NCI-H748 treated with DMSO at 0.1 percent for 48 hours (cell line): ENCODE results near the gene YIF1A.
"Not testable (repeated sequence)": the region's sequence is repeated elsewhere in the genome, so short reads cannot be mapped to it uniquely, and the experiment has no call there.

Source experiments
- DNase-seq: peaks from one replicate; lab custom pipeline; 2025; lab: John Stamatoyannopoulos, UW

YIF1A gene

DNA sequence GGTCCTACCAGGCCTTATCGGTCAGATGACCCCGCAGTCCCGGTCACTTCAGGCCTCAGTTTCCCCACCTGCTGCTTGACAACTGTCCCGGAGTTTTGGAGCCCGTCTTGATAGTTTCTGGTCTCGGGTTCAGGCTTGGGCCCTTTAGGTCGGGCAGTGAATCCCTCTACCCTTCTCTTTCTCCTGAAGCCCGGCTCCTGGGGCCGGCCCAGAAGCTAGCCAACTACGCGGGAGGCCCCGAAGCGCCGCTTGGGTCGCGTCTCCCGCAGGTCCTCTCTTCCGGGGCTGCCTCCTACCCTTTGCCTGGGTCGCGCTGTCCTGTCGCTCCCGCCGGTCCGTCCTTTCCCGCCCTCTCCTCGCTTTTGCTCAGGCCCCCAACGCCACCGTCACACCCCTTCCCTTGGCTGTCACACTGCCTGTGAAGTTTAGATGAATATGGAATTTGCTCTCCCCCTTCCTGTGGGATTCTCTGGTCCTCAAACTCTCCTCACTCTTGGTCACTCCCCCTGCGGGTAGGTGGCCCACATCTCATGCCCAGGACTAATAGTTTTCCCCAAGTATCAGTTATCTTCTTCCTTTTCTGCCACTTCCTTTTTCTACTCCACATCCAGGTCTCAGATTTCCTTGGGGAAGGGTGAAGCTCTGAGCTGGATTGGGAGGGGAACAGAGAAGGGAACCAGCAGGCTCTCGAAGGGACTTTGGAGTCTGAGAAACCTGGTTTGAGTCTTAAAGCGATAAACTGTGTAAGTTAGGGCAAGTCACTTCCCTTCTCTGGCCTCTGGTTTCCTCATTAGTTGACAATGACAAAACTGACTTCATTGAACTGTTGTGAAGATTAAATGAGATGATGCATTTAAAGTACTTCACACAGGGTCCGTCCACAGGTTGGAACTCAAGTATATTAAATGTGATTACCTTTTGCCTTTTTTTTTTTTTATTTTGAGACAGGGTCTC is 19.7 kb downstream of the YIF1A start:
- DNase-seq = no peak

DNA sequence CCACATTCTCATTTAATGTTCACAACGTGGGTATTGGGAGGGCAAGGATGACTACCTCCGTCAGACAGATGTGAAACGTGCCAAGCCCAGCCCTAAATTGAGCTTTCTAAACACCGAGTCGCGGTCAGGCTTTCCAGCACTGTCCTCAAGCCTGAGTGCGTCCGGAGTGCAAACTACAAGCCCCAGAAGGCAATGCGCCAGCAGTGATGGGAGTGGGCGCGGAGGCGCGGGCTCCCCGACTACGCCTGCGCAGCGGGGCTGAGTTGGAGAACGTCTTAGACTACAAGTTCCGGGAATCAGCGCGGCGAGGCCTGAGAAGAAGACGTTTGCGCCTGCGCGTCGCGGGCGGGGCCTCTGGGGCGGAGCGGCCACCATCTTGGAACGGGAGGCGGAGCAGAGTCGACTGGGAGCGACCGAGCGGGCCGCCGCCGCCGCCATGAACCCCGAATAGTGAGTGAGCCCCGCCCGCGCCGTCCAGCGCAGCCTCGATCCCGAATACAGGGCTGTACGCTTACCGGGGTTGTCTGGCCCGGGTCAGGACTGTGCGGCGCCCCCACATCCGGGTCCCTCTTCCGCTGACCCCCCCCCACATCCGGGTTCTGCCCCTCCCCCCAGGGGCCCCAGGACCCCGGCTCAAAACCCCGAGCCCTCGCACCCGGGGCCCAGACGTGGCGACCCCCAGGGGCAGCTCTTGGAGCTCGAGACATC is 20.5 kb downstream of the YIF1A start, which contains the start of gene RAB1B:
Gene RAB1B (plus strand): TSS at position 396 of the 708 bp plus-strand sequence. CDS start 41 bp downstream, at position 437.
- peak; percentile 97 for DNase-seq

DNA sequence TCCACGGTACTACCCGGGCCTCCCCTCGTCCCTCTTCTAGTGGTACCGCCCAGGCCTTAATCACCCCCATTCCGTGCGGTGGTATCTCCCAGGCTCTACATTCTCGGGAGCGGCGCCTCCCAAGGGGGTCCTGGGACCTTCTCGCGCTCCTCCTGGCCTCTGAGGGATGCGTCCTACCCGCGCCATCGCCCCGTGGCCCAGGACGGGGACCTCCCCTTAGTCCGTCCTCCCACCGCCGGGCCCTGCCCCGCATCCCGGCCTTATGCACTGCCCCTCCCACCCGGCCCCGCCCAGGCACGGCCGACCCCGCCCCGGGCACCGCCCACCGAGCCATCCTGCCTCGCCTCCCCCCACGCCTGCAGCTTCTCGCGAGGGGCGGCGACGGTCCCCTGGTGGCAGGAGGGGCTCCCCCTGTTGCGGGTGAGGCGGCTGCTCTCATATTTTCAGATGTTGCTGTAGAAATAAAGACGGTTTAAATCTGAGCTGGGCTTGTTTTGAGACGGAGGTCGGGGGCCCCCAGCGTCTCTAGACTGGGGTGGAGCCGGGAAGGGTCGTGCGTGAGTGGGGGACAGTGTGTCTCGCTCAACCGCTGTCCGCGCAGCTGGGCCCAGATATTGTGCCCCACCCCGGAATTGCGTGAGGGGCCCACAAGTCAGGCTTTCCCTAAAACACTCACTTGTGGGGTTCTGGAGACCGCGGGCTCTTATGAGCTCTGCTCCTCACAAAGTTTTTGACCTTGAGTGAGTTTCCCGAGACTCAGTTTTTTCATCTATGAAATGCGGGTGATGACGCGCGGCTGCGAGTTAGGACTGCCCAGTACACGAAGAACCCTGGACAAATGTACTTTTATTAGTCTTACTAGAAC is 21.3 kb downstream of the YIF1A start:
- DNase-seq = peak; percentile 65

DNA sequence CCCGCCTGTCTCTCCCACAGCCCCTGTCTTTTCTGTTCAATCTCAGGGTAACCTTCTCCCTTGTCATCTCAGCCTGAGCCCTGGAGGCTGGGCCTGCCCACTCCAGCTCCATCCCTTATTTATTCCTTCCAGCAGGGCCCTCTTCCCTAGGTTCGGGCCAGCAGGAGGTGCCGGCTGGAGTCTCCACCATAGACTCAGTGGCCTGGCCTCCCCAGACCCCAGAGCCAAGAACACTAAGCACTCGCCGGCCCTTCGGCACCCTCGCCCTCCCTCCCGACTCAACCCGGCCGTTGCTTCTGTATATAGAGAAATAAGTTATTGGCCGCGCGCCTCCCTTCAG is 21.9 kb downstream of the YIF1A start:
- DNase-seq = no peak

DNA sequence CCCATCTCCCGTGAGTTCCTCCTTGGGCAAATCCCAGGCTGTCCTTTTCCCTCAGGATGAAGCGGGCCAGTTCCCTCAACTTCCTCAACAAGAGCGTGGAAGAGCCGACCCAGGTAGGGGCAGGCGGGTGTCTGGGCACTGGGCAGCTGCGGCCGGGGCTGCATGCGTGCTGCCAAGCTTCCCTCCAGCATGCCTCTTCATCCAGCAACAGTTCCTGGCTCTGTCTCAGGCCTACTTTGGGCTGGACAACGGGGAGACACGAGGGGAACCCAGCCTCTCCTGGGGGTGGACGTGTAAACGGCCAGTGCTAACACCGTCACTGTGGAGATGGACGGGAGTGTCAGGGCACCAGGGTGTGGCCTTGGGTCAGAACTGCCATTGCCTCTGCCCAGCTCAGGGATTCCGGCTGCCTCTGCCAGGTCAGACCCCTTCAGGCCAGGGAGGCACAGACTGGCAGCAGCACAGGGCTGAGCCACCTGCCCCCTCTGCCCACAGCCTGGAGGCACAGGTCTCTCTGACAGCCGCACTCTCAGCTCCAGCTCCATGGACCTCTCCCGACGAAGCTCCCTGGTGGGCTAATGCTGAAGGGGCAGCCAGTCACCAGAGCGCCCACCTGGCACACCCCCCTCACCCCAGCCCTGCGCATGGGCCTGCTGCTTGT is 22.4 kb downstream of the YIF1A start:
- DNase-seq = no peak

DNA sequence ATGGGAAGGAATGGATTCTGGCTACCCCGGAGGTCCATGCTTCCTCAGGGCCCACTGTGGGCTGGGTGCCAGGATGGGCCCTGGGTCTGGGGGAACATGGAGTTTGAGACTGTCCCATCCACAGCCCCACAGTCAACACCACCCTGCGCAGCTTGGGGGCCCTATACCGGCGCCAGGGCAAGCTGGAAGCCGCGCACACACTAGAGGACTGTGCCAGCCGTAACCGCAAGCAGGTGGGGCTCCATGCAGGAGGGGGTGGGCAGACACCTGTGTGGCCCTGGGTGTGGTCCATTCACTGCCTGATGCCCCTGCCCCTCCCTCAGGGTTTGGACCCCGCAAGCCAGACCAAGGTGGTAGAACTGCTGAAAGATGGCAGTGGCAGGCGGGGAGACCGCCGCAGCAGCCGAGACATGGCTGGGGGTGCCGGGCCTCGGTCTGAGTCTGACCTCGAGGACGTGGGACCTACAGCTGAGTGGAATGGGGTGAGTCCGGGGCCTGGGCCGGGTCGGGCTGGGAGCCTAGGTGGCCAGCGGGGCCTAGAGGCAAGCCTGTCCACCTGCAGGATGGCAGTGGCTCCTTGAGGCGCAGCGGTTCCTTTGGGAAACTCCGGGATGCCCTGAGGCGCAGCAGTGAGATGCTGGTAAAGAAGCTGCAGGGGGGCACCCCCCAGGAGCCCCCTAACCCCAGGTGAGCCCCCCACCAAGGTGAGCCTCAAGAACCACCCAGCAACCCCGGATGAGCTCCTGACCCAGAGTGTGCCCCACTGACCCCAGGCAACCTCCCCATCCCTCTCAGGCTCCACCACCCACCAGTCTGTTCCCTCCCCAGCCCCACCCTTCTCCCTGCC is 23.2 kb downstream of the YIF1A start:
- no peak for DNase-seq

DNA sequence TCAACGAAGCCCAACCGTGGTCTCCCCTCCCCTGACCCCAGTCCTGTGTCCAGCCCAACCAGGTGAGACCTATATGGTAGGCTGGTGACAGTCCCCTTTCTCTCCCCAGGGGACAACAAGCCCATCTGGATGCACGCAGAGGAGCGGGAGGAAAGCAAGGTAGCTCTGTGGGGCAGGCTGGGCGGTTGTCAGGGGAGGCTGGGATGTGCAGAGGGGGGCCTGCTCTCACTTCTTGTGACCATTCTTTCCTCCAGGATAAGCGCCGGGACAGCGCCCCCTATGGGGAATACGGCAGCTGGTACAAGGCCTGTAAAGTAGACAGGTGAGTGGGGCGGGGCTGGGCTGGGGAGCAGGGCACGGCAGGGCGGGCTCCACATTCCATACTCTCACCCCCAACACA is 24.0 kb downstream of the YIF1A start:
- no peak for DNase-seq

DNA sequence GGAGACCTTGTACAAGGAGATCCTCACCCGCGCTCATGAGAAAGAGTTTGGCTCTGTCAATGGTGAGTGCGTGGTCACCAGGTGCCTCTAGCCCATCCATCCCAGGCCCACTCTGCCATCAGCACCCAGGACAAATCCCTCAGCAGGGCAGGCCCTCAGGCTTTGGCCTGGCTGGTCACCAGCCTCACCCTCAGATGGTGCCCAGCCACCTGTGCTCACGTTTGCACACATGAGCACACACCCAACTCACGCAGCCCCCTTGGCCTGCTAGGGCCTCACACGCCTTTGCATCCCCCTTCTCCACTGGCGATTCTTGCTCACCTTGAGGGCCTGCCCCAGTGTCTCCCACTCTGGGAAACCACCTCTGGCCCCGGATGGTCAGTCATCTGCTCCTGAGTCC is 24.6 kb downstream of the YIF1A start:
- DNase-seq = no peak

DNA sequence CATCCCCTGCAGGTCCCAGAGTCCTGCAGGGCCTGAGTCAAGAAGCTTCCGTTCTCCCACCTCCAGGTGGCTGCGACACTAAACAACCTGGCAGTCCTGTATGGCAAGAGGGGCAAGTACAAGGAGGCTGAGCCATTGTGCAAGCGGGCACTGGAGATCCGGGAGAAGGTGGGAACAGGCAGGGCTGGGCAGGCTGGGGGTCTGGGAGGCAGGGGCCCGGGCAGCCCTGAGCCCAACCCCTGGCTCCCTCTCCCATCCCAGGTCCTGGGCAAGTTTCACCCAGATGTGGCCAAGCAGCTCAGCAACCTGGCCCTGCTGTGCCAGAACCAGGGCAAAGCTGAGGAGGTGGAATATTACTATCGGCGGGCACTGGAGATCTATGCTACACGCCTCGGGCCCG is 25.2 kb downstream of the YIF1A start:
- DNase-seq = no peak

DNA sequence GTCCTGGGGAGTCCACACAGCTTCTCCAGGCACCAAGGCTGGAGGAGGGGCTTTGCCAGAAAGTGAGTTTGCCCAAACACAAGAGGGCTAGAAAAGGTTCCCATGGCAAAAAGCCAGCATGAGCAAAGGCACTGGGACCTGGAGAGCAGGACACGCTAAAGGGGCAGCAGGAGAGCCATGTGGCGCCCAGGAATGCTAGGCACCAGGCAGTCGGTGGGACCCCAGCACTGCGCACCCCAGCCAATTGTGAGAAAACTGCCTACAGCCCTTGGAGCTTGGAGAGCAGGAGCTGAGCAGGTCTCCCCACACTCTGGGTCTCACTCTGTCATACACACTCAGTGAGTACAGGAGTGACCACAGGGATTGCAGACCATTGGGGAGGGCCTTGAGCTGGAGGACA is 25.7 kb downstream of the YIF1A start:
- no peak for DNase-seq

DNA sequence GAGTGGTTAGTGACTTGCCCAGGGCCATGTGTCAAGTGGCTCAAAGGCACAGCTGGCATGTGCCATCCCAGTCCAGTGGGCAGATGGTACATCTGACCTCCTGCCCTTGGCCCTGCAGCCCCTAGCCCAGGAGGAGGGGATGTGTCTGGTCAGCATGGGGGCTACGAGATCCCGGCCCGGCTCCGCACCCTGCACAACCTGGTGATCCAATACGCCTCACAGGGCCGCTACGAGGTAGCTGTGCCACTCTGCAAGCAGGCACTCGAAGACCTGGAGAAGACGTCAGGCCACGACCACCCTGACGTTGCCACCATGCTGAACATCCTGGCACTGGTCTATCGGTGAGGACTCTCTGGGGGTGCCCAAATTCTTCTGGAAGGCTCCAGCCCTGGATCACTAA is 26.2 kb downstream of the YIF1A start:
- DNase-seq = no peak

DNA sequence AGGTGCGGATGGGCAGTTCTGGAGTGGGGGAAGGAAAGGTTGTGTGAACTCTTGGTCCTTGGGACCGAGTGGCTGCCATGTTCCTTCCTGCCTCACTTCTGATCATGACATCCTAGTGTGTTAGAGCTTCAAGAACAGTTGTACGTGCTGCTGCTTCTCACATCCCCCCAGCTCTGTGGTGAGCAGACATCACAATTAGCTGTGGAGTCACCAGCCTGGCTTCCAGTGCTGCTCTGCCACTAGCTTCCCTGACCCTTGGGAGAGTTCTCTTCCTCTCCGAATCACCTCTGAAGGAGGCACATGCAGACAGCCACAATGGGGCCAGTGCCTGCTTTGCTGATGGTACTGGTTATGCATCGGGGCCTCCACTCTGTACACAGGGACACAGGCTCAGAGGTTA is 26.8 kb downstream of the YIF1A start:
- DNase-seq = no peak

DNA sequence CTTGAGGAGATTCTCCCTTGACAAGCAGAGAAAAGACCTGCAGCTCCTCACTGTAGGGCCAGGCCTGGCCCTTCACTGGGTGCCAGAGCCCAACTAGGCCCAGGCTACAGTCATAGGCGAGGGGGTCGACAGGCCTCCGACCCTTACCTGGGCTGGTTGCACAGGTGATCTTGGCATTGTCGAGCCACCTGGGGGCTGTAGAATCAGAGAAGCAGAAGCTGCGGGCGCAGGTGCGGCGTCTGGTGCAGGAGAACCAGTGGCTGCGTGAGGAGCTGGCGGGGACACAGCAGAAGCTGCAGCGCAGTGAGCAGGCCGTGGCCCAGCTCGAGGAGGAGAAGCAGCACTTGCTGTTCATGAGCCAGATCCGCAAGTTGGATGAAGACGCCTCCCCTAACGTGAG is 27.4 kb downstream of the YIF1A start:
- DNase-seq = no peak

DNA sequence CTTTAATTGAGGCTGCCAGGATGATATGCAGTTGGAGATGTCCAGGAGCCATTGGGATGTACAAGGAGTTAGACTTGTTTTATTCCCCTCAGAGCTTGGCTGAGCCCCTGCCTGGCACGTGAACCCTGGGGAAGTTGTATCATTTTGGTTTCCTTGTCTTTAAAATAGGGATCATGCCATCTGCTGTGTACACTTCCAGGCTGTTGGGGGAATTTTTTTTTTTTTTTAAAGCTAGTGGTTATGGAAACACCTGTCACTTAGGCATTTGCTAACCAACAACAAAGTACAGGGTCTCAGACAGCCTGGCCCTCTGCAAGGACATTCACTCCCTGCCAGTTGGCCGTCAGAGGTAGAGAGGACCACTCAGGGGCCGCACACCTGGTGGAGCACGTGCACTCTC is 29.0 kb downstream of the YIF1A start:
- DNase-seq = no peak

DNA sequence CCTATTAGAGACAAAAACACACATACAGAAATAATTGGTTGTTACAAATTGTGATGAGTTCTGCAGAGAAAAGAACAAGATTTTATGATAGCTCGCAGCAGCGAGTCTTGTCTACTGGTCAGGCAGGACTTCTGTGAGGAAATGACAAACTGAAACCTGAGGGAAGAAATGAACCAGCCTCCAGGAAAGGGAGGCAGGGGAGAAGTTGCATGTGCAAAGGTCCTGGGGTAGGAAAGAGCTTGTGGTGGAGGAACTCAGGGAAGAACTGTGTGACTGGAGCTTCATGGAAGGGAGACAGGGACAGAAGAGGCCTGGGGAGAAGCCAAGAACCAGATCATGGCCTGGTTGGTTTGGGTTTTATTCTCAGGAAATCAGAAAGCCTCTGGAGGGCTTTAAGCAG is 29.7 kb downstream of the YIF1A start:
- no peak for DNase-seq

DNA sequence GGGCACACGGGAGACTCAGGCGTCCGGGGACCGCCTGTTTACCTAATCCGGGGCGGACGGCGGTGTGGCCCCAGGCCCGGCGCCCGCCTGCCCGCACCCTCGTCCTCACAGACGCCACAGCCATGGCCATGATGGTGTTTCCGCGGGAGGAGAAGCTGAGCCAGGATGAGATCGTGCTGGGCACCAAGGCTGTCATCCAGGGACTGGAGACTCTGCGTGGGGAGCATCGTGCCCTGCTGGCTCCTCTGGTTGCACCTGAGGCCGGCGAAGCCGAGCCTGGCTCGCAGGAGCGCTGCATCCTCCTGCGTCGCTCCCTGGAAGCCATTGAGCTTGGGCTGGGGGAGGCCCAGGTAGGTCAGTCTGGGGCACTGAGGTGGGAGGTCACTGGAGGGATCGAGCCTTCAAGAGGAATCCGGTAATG is 30.5 kb downstream of the YIF1A start:
- DNase-seq = no peak

DNA sequence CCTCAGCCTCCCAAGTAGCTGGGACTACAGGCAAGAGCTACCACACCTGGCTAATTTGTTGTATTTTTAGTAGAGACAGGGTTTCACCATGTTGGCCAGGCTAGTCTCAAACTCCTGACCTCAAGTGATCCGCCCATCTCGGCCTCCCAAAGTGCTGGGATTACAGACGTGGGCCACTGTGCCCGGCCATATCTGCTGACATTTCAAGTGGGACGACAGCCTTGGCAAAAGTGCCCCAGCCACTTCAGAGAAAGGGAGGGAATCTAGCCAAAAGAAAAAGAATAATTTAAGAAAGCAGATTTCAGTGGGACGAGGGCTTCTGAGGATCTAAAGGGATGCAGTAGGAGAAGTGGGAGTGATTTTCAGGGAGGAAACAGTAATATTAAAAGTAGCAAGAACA is 35.9 kb downstream of the YIF1A start:
- DNase-seq = not testable (repeated sequence)

DNA sequence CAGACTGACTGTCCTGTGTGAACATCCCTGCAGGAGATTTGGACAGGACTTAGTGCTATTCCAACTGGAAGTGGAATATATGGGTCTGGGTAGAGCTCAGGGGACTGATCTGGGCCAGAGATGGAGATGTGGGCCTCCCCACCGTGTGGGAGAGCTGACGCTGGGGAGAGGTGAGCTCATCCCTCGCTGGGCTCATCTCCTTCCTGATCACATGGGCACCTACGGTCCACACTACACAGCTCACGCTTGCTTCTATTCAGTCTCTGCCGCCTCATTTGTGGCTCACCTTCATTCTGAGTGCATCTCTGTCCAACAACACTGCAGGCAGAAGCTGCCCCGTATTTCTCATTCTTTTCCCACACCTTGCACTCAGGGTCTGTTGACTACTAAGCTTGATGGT is 37.1 kb downstream of the YIF1A start:
- no peak for DNase-seq

DNA sequence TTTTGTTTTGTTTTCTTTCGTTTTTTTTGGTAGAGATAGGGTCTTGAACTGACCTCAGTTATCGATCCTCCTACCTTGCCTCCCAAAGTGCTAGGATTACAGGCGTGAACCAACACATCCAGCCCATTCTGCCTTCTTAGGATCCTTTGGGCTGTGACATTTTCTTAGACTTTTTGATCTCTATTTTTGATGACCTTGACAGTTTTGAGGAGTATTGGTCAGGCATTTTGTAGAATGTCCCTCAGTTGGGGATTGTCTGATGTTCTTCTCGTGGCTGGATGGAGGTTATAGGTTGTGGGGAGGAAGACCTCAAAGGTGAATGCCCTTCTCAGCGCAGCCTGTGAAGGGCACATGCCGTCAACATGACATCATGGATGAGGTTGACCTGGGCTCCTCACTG is 40.0 kb downstream of the YIF1A start:
- DNase-seq = no peak

DNA sequence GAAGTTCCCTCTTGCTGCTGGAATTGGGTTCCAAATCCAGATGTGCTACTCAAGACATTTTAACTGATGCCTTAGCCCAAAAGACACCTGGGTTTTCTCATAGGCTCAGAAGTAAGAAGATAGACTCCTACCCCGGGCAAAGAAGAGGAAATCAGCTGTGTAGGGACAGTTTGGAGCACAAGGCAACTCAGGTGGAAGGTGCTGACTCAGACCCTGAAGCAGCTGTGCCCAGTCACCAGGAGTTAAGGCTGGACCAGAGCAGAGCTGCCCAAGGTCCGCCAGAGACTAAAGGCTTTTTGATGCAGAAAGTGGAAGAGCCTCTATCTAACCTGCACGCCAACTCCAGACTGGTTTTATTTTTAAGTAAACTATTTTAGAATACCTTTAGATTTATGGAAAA is 41.1 kb downstream of the YIF1A start:
- no peak for DNase-seq

DNA sequence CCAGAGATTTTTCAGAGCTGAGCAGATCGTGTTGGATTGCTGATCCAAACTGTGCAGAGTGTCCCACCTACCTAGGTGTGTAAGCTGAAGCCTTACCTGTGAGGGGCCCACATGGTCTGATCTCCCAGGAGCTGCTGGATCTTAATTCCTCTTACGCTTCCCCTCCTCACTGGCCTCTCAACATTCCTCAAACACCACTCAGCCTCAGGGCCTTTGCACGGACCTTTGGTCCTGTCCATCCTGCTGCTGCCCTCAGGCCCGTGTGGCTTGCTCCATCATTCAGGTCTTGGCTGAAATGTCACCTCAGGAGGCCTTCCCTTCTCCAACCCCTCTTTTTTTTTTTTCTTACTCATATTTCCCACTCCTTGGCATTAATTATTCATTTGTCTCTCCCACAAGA is 41.6 kb downstream of the YIF1A start:
- DNase-seq = no peak
